GM23338 (cell line): Measurements from ENCODE around the gene ARHGEF3. TPM values are rescaled to one million over a fixed set of nuclear protein-coding genes. Genes with fewer than 3 reads are reported as not detected.

Experiments used
- ATAC-seq: fragments of 200-7000 bp; cut with Tn5 transposase; 3 replicates; pipeline ENCODE4 v1.9.1; 2020
- DNase-seq: peaks from one replicate; pipeline ENCODE4 v3.0.0-alpha.2; 2015; ENCODE audit warnings: low spot score
- H2AFZ ChIP-seq: fragments of 200-600 bp; sonication (generic); 2 replicates; pipeline ENCODE4 v1.8.0; 2016; ENCODE audit warnings: antibody characterized with exemption, mild to moderate bottlenecking, moderate library complexity
- H3F3A ChIP-seq: fragments of 200-600 bp; sonication (generic); replicated peaks from 2 replicates; pipeline ENCODE4 v1.8.0; 2017; ENCODE audit warnings: antibody characterized with exemption, mixed run types, low read depth
- H3K27ac ChIP-seq: fragments of 200-600 bp; sonication (generic); 2 replicates; pipeline ENCODE4 v1.6.1; 2016; ENCODE audit warnings: low read depth
- H3K27me3 ChIP-seq: fragments of 200-600 bp; sonication (generic); 2 replicates; pipeline ENCODE4 v1.8.0; 2016; ENCODE audit warnings: mild to moderate bottlenecking, mixed run types, moderate library complexity; ENCODE audit not compliant: insufficient read depth
- H3K36me3 ChIP-seq: fragments of 200-600 bp; sonication (generic); 2 replicates; pipeline ENCODE4 v1.8.0; 2016; ENCODE audit warnings: mild to moderate bottlenecking; ENCODE audit not compliant: insufficient read depth
- H3K4me1 ChIP-seq: fragments of 200-600 bp; sonication (generic); 2 replicates; pipeline ENCODE4 v1.8.0; 2016; ENCODE audit warnings: mild to moderate bottlenecking, moderate library complexity; ENCODE audit not compliant: insufficient read depth
- H3K4me2 ChIP-seq: fragments of 200-600 bp; sonication (generic); 2 replicates; pipeline ENCODE4 v1.7.1; 2017; ENCODE audit warnings: mixed run types
- H3K4me3 ChIP-seq: fragments of 200-600 bp; sonication (generic); 2 replicates; pipeline ENCODE4 v1.6.1; 2016; ENCODE audit warnings: mixed run types
- H3K79me2 ChIP-seq: fragments of 200-600 bp; sonication (generic); replicated peaks from 2 replicates; pipeline ENCODE4 v1.8.0; 2017; ENCODE audit warnings: mild to moderate bottlenecking; ENCODE audit not compliant: insufficient read depth
- H3K9me2 ChIP-seq: fragments of 200-600 bp; sonication (generic); 2 replicates; pipeline ENCODE4 v1.8.0; 2017; ENCODE audit not compliant: insufficient read depth
- H4K20me1 ChIP-seq: fragments of 200-600 bp; sonication (generic); replicated peaks from 2 replicates; pipeline ENCODE4 v1.8.0; 2017; ENCODE audit warnings: mild to moderate bottlenecking; ENCODE audit not compliant: insufficient read depth
- H3K27ac Mint-ChIP-seq: 2 replicates; pipeline ENCODE4 v1.8.0; 2020; ENCODE audit warnings: inconsistent platforms, mild to moderate bottlenecking, moderate library complexity, mixed read lengths
- H3K27me3 Mint-ChIP-seq: 3 replicates; pipeline ENCODE4 v1.8.0; 2022; ENCODE audit warnings: low read depth, mild to moderate bottlenecking, moderate library complexity, mixed read lengths, inconsistent platforms; ENCODE audit not compliant: insufficient read depth, poor library complexity
- H3K36me3 Mint-ChIP-seq: 3 replicates; pipeline ENCODE4 v1.8.0; 2021; ENCODE audit warnings: low read depth, mild to moderate bottlenecking, inconsistent platforms, moderate library complexity, mixed read lengths
- H3K4me1 Mint-ChIP-seq: 3 replicates; pipeline ENCODE4 v1.8.0; 2020; ENCODE audit warnings: mild to moderate bottlenecking, inconsistent platforms, mixed read lengths
- H3K4me3 Mint-ChIP-seq: 3 replicates; pipeline ENCODE4 v1.8.0; 2021; ENCODE audit warnings: moderate library complexity, mild to moderate bottlenecking, inconsistent platforms, mixed read lengths
- H3K9me3 Mint-ChIP-seq: 3 replicates; pipeline ENCODE4 v1.8.0; 2020; ENCODE audit warnings: moderate library complexity, mild to moderate bottlenecking, inconsistent platforms, mixed read lengths
- CREB1 ChIP-seq: fragments of 250-450 bp; sonication (Bioruptor Pico); IDR thresholded peaks from 2 replicates; pipeline ENCODE4 v1.5.0; 2020; ENCODE audit warnings: low read depth, mild to moderate bottlenecking, moderate library complexity
- EZH2 ChIP-seq: fragments of 200-600 bp; sonication (generic); IDR thresholded peaks from one replicate; pipeline ENCODE4 v1.8.0; 2017; ENCODE audit warnings: antibody characterized with exemption, mild to moderate bottlenecking, low read depth; ENCODE audit not compliant: unreplicated experiment
- EZH2phosphoT487 ChIP-seq: fragments of 200-600 bp; sonication (generic); IDR thresholded peaks from one replicate; pipeline ENCODE4 v1.8.1; 2018; ENCODE audit warnings: antibody characterized with exemption; ENCODE audit not compliant: unreplicated experiment
- NANOG ChIP-seq: IDR thresholded peaks from 2 replicates; pipeline ENCODE4 v1.6.1; 2016; ENCODE audit warnings: antibody characterized with exemption, borderline replicate concordance
- STAT1 ChIP-seq: IDR thresholded peaks from one replicate; pipeline ENCODE4 v1.6.1; 2016; ENCODE audit warnings: antibody characterized with exemption; ENCODE audit not compliant: unreplicated experiment
- ZNF114 ChIP-seq: fragments of 250-450 bp; sonication (Bioruptor Pico); IDR thresholded peaks from 2 replicates; pipeline ENCODE4 v1.5.0; 2020; ENCODE audit warnings: mild to moderate bottlenecking, moderate library complexity
- ZNF331 ChIP-seq: fragments of 250-450 bp; sonication (Bioruptor Pico); IDR thresholded peaks from 2 replicates; pipeline ENCODE4 v1.5.0; 2020; ENCODE audit warnings: low read depth, mild to moderate bottlenecking, moderate library complexity
- polyA plus RNA-seq: library from polyadenylated mRNA; unstranded; fragments of >200 nt; fragmentation: Nextera tagmentation; extraction: Ambion mirVana; gene quantifications from 2 replicates; pipeline ENCODE4 v1.2.1, GENCODE V29; 2016
- total RNA-seq: library from RNA; depleted of rRNA; stranded (reverse); fragments of >200 nt; shearing (Covaris generic); gene quantifications from 2 replicates; pipeline ENCODE4 v1.2.3, GENCODE V29; 2014
- TF ChIP-seq, protein P1 (sequence below): fragments of 250-450 bp; sonication (Bioruptor Pico); IDR thresholded peaks from 2 replicates; pipeline ENCODE4 v1.5.0; 2020; ENCODE audit warnings: mild to moderate bottlenecking, moderate library complexity
- TF ChIP-seq, protein P2 (sequence below): IDR thresholded peaks from 2 replicates; pipeline ENCODE4 v1.6.1; 2016; ENCODE audit warnings: antibody characterized with exemption

ARHGEF3 gene
- total and polyA plus RNA-seq, 2 experiments from 2014 or later, result 5.0 to 5.1 TPM

DNA sequence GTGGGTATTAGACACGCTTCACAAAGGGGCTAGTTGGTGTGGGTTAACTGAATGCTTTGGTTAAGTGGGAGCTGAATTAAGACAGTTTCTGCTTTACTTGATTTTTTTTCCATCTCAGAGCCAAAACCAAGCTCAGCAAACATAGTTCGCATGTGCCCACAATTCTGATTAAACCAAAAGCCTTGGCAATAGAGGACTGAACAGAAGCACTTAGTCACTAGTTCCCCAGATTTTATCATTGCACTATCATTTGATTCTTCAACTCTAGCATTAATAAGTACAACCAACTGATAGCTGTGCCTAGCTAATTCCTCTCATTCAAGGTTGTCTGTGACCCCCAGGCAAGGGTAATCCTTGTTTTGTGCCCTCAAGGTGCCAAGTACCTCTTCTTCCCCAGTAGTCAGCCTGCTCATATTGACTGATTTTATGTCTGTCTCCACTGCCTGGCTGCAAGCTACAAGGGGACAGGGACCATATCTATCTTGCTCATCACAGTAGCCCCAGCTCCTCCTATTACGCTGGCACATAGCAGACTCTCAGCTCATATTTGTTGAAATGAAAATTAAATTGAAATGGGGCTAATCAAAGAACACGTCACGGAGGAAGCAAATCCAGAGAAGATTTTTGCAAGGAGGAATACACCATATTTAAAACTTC, 9.9 kb upstream of the ARHGEF3 start (continued):
- TF ChIP-seq, protein P1, sequence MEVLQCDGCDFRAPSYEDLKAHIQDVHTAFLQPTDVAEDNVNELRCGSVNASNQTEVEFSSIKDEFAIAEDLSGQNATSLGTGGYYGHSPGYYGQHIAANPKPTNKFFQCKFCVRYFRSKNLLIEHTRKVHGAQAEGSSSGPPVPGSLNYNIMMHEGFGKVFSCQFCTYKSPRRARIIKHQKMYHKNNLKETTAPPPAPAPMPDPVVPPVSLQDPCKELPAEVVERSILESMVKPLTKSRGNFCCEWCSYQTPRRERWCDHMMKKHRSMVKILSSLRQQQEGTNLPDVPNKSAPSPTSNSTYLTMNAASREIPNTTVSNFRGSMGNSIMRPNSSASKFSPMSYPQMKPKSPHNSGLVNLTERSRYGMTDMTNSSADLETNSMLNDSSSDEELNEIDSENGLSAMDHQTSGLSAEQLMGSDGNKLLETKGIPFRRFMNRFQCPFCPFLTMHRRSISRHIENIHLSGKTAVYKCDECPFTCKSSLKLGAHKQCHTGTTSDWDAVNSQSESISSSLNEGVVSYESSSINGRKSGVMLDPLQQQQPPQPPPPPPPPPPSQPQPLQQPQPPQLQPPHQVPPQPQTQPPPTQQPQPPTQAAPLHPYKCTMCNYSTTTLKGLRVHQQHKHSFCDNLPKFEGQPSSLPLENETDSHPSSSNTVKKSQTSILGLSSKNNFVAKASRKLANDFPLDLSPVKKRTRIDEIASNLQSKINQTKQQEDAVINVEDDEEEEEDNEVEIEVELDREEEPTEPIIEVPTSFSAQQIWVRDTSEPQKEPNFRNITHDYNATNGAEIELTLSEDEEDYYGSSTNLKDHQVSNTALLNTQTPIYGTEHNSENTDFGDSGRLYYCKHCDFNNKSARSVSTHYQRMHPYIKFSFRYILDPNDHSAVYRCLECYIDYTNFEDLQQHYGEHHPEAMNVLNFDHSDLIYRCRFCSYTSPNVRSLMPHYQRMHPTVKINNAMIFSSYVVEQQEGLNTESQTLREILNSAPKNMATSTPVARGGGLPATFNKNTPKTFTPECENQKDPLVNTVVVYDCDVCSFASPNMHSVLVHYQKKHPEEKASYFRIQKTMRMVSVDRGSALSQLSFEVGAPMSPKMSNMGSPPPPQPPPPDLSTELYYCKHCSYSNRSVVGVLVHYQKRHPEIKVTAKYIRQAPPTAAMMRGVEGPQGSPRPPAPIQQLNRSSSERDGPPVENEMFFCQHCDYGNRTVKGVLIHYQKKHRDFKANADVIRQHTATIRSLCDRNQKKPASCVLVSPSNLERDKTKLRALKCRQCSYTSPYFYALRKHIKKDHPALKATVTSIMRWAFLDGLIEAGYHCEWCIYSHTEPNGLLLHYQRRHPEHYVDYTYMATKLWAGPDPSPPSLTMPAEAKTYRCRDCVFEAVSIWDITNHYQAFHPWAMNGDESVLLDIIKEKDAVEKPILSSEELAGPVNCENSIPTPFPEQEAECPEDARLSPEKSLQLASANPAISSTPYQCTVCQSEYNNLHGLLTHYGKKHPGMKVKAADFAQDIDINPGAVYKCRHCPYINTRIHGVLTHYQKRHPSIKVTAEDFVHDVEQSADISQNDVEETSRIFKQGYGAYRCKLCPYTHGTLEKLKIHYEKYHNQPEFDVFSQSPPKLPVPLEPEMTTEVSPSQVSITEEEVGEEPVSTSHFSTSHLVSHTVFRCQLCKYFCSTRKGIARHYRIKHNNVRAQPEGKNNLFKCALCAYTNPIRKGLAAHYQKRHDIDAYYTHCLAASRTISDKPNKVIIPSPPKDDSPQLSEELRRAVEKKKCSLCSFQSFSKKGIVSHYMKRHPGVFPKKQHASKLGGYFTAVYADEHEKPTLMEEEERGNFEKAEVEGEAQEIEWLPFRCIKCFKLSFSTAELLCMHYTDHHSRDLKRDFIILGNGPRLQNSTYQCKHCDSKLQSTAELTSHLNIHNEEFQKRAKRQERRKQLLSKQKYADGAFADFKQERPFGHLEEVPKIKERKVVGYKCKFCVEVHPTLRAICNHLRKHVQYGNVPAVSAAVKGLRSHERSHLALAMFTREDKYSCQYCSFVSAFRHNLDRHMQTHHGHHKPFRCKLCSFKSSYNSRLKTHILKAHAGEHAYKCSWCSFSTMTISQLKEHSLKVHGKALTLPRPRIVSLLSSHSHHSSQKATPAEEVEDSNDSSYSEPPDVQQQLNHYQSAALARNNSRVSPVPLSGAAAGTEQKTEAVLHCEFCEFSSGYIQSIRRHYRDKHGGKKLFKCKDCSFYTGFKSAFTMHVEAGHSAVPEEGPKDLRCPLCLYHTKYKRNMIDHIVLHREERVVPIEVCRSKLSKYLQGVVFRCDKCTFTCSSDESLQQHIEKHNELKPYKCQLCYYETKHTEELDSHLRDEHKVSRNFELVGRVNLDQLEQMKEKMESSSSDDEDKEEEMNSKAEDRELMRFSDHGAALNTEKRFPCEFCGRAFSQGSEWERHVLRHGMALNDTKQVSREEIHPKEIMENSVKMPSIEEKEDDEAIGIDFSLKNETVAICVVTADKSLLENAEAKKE (CRISPR knock-in tag), result no peak
- TF ChIP-seq, protein P2, sequence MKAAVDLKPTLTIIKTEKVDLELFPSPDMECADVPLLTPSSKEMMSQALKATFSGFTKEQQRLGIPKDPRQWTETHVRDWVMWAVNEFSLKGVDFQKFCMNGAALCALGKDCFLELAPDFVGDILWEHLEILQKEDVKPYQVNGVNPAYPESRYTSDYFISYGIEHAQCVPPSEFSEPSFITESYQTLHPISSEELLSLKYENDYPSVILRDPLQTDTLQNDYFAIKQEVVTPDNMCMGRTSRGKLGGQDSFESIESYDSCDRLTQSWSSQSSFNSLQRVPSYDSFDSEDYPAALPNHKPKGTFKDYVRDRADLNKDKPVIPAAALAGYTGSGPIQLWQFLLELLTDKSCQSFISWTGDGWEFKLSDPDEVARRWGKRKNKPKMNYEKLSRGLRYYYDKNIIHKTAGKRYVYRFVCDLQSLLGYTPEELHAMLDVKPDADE, result no peak

DNA sequence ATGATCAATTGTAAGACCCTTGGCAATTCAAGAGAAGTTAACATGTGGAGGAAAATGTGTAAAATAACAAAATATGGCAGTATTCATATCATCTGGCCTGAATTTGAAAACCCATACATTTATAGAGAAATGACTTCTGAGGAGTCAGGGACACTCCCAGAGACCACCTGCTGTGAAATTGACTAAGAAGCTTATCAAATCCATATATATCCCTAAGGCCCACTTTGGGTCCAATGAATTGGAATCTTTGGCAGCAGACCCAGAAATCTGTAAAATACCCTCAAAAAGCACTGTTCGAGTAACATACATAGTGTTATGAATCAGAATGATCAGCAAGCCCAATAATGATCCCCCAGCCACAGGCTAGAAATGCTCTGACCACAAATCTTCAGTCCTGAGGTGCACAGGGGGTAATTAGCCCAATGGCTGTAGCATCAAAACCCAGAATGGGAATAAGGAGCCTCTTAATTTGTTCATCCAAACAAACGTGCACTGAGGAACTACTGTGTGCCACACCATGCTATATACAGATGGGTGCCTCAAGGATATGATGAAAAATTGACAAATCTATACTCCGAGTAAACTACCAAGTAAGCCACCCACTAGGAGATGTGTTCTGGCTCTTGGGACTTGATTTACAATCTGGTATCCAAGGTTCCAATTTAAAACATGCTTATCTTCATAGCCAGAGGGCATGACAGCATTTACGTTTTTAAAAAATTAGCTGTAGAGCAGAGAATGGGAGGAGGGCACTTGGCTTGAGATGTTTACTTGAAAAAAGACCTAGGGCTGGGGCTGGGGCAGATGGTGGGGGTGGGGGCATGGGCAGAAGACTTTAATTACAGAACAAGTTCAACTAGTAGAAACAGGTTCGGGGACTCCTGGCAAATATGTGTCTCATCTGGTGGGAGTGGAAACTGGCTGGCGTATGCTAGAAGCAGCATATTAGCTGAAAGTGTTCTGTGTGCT, 9.1 kb upstream of the ARHGEF3 start:
- ATAC-seq, result no peak
- no peak overlapping the region for H3K4me3 Mint-ChIP-seq
- H3K27ac ChIP-seq, result no peak overlapping the region
- no peaks in the 10 kb centered on the region for H3K36me3 Mint-ChIP-seq
- H4K20me1 ChIP-seq, result no peaks in the 10 kb centered on the region
- DNase-seq, result no peak
- H3K27ac Mint-ChIP-seq, result no peak overlapping the region
- no peaks in the 10 kb centered on the region for H3K4me1 ChIP-seq
- no peaks in the 10 kb centered on the region for H3K79me2 ChIP-seq
- H2AFZ ChIP-seq, result no peak overlapping the region
- H3F3A ChIP-seq, result no peaks in the 10 kb centered on the region
- H3K4me2 ChIP-seq, result no peak overlapping the region
- H3K27me3 ChIP-seq, result no peaks in the 10 kb centered on the region
- H3K9me3 Mint-ChIP-seq, result no peaks in the 10 kb centered on the region
- H3K4me1 Mint-ChIP-seq, result peaks cover 17% of the 10 kb centered on the region
- no peaks in the 10 kb centered on the region for H3K9me2 ChIP-seq
- no peak overlapping the region for H3K4me3 ChIP-seq
- no peaks in the 10 kb centered on the region for H3K27me3 Mint-ChIP-seq
- no peaks in the 10 kb centered on the region for H3K36me3 ChIP-seq
- TF ChIP-seq NANOG (no peak), STAT1 (no peak), CREB1 (no peak), ZNF114 (no peak), EZH2phosphoT487 (no peak), EZH2 (no peak), ZNF331 (CRISPR knock-in tag) (no peak)
- TF ChIP-seq, protein P2, result no peak
